Stimulated activated effector memory CD8-positive, alpha-beta T cell treated with anti-CD3 and anti-CD28 coated beads, Interleukin-12 subunit alpha, Interleukin-12 subunit beta, amount 100 ng/mL, for 72 hours (primary cell): ENCODE measurements around the gene SRCAP.
"Not testable (repeated sequence)": the region's sequence is repeated elsewhere in the genome, so short reads cannot be mapped to it uniquely, and the experiment has no call there.

Experiments used
- ATAC-seq: fragments of 150-1000 bp; cut with Tn5 transposase; 2 replicates; pipeline ENCODE4 v1.10.0; 2021
- DNase-seq, 2 donors: peaks; one replicate each; pipeline ENCODE4 v3.0.0; 2021 to 2022; ENCODE audit warnings: low spot score in 2 of 2
- H3K27ac Mint-ChIP-seq: one replicate; pipeline ENCODE4 v1.8.0; 2022; ENCODE audit warnings: mild to moderate bottlenecking, mixed read lengths
- H3K36me3 Mint-ChIP-seq: one replicate; pipeline ENCODE4 v1.8.0; 2022; ENCODE audit warnings: mild to moderate bottlenecking, mixed read lengths
- H3K4me1 Mint-ChIP-seq: one replicate; pipeline ENCODE4 v1.8.0; 2022; ENCODE audit warnings: mixed read lengths
- H3K4me3 Mint-ChIP-seq: one replicate; pipeline ENCODE4 v1.8.0; 2022; ENCODE audit warnings: mild to moderate bottlenecking, mixed read lengths
- H3K9me3 Mint-ChIP-seq: one replicate; pipeline ENCODE4 v1.8.0; 2022; ENCODE audit warnings: mixed read lengths

Gene SRCAP

DNA sequence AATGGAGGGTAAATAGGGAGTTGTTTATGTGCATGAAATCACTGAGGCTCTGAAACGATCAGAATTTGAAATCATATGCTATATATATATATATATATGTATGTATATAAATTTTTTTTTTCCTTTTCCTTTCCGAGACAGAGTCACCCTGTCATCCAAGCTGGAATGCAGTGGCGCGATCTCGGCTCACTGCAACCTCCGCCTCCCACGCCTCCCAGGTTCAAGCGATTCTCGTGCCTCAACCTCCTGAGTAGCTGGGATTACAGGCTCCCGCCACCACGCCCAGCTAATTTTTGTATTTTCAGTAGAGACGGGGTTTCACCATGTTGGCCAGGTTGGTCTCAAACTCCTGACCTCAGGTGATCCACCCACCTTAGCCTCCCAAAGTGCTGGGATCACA is 4.1 kb downstream of the SRCAP start:
- ATAC-seq, DNase-seq, H3K9me3 Mint-ChIP-seq, H3K4me3 Mint-ChIP-seq, H3K27ac Mint-ChIP-seq: not testable (repeated sequence)
- Mint-ChIP-seq H3K36me3 (peaks cover 100% of the 10 kb centered on the region), H3K4me1 (peaks cover 25% of the 10 kb centered on the region)

DNA sequence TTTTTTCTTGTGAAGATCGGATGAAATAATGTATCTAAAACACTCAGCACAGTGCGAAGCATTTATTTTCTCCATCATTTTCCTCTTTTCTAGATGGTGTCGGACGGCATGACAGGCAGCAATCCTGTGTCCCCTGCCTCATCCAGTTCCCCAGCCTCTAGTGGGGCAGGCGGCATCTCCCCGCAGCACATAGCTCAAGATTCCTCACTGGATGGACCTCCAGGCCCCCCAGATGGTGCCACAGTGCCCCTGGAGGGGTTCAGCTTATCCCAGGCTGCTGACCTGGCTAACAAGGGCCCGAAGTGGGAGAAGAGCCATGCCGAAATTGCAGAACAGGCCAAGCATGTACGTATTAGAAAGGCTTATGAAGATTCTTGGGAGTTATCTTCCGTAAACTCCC is 5.0 kb downstream of the SRCAP start:
- H3K4me1 Mint-ChIP-seq: peaks cover 20% of the 10 kb centered on the region
- no peak overlapping the region for H3K27ac Mint-ChIP-seq
- DNase-seq (no peak), ATAC-seq (no peak)
- peaks cover 100% of the 10 kb centered on the region for H3K36me3 Mint-ChIP-seq
- no peak overlapping the region for H3K4me3 Mint-ChIP-seq
- no peaks in the 10 kb centered on the region for H3K9me3 Mint-ChIP-seq

DNA sequence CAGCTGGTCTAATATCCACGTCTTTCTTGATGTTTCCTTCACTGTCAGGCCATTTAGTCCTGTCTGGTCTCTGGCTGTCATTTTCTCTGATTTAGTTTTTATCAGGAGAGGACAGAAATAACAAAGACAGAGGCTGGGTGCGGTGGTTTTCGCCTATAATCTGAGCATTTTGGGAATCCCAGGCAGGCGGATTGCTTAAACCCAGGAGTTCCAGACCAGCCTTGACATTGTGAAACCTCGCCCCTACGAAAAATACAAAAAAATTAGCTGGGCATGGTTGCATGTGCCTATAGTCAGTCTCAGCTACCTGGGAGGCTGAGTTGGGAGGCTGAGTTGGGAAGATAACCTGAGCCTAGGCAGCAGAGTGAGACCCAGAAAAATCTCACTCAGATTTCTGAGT is 7.1 kb downstream of the SRCAP start:
- peaks cover 14% of the 10 kb centered on the region for H3K4me1 Mint-ChIP-seq
- no peak for ATAC-seq

DNA sequence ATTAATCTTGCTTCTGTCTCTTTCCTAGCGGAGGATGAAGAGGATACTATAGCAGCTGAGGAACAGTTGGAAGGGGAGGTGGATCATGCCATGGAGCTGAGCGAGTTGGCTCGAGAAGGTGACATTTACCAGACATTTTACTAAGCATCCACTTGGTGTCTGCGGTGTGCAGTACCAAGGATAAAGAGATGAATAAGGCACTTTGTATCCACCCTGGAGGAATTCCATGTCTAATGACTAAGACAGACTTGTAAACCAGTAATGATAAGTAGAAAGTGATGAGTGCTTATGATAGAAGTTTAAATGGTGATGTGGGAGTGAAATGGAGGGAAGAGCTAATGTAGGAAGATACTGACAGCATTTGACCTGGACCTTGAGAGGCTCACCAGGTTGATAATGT is 12.0 kb downstream of the SRCAP start:
- H3K9me3 Mint-ChIP-seq: no peaks in the 10 kb centered on the region
- H3K36me3 Mint-ChIP-seq: peaks cover 100% of the 10 kb centered on the region
- peaks cover 46% of the 10 kb centered on the region for H3K4me1 Mint-ChIP-seq
- H3K27ac Mint-ChIP-seq: peak overlapping the region; percentile 77
- no peak for ATAC-seq
- H3K4me3 Mint-ChIP-seq: no peak overlapping the region
- no peak for DNase-seq

More for the DNA sequence above, 7.1 kb downstream of the SRCAP start:
- Mint-ChIP-seq H3K36me3 (peaks cover 100% of the 10 kb centered on the region), H3K27ac (no peak overlapping the region), H3K9me3 (no peaks in the 10 kb centered on the region), H3K4me3 (no peak overlapping the region)
- DNase-seq: no peak

DNA sequence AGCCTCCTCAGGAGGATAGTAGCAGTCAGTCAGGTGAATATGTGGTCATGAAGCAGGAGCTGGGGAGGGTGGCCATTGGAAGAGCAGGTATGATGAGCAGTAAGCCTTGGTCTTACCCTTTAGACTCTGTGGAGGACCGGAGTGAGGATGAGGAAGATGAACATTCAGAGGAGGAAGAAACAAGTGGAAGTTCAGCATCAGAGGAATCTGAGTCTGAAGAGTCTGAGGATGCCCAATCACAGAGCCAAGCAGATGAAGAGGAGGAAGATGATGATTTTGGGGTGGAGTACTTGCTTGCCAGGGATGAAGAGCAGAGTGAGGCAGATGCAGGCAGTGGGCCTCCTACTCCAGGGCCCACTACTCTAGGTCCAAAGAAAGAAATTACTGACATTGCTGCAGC is 12.7 kb downstream of the SRCAP start:
- DNase-seq: no peak

DNA sequence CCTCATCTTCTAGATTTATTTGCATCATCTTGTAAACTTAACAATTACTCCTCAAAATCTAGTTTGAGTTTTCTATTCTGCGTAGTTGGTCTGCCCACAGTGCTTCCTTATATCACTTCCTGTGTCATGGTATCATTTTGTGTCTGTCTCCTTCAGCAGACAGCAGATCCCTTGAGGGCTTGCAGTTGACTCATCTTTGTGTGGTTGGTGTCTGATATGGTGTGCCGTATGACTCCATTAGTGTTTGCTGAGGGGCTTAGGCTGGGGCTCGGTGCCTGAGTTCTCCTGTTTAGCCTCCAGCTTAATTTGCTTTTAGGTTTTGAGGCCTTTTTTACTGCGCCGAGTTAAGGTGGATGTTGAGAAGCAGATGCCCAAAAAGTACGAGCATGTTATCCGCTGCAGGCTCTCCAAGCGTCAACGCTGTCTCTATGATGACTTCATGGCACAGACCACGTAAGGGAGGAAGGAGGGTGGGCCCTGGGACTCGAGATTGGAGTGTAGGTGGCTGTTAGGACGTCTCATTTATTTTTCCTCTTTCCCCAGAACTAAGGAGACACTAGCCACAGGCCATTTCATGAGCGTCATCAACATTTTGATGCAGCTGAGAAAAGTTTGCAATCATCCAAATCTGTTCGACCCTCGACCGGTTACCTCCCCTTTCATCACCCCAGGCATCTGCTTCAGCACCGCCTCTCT is 16.9 kb downstream of the SRCAP start:
- Mint-ChIP-seq H3K27ac (peak overlapping the region; percentile 92), H3K9me3 (no peaks in the 10 kb centered on the region), H3K4me3 (peak overlapping the region; percentile 53), H3K4me1 (peaks cover 45% of the 10 kb centered on the region), H3K36me3 (peaks cover 100% of the 10 kb centered on the region)
- ATAC-seq (peak; percentile 100), DNase-seq (peak; percentile 27 to 71)

More for the DNA sequence above, 12.7 kb downstream of the SRCAP start:
- H3K4me3 Mint-ChIP-seq: no peak overlapping the region
- H3K4me1 Mint-ChIP-seq: peaks cover 53% of the 10 kb centered on the region
- H3K27ac Mint-ChIP-seq: peak overlapping the region; percentile 77
- H3K36me3 Mint-ChIP-seq: peaks cover 100% of the 10 kb centered on the region
- no peaks in the 10 kb centered on the region for H3K9me3 Mint-ChIP-seq
- ATAC-seq: no peak

DNA sequence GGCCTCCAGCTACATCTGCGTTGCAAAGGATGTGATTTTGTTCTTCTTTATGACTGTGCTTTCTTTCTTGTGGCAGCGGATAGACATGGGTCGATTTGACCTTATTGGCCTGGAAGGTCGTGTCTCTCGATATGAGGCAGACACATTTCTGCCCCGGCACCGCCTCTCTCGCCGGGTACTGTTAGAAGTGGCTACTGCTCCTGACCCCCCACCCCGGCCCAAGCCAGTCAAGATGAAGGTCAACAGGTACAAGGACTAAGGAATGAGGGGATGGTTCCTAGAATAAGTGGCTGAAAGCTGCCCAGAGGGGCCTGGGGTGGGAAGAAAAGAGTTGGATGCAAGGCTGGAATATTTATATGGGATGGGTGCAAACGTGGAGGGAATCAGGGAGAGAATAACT is 21.1 kb downstream of the SRCAP start:
- Mint-ChIP-seq H3K4me1 (peaks cover 47% of the 10 kb centered on the region), H3K27ac (peak overlapping the region; percentile 84)
- no peak for ATAC-seq

DNA sequence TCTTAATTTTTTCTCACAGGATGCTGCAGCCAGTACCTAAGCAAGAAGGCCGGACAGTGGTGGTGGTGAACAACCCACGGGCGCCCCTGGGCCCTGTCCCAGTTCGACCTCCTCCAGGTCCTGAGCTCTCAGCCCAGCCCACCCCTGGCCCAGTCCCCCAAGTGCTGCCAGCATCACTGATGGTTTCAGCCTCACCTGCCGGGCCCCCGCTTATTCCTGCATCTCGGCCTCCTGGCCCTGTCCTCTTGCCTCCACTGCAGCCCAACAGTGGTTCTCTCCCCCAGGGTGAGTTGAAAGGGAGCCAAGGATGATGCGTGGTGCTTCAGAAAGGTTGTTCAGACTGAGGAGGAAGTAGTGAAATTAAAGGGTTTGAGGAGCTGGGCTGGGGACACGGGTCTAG is 21.7 kb downstream of the SRCAP start:
- DNase-seq (no peak), ATAC-seq (no peak)
- Mint-ChIP-seq H3K4me3 (no peak overlapping the region), H3K36me3 (peaks cover 100% of the 10 kb centered on the region), H3K9me3 (no peaks in the 10 kb centered on the region), H3K27ac (peak overlapping the region; percentile 84), H3K4me1 (peaks cover 42% of the 10 kb centered on the region)

More for the DNA sequence above, 21.1 kb downstream of the SRCAP start:
- Mint-ChIP-seq H3K9me3 (no peaks in the 10 kb centered on the region), H3K4me3 (no peak overlapping the region), H3K36me3 (peaks cover 100% of the 10 kb centered on the region)
- no peak for DNase-seq

DNA sequence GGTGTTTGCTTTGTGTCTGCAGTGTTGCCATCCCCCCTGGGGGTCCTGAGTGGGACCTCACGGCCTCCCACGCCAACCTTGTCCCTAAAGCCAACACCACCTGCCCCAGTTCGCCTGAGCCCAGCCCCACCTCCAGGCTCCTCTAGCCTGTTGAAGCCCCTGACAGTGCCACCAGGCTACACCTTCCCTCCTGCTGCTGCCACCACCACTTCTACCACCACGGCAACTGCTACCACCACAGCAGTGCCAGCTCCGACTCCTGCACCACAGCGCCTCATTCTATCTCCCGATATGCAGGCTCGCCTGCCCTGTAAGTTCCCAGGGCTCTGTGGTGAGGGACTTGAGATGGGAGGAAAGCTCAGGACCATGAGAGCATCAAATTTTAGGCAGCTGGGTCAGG is 22.2 kb downstream of the SRCAP start:
- Mint-ChIP-seq H3K36me3 (peaks cover 100% of the 10 kb centered on the region), H3K27ac (peak overlapping the region; percentile 84), H3K4me3 (no peak overlapping the region), H3K4me1 (peaks cover 37% of the 10 kb centered on the region), H3K9me3 (no peaks in the 10 kb centered on the region)
- DNase-seq: no peak
- no peak for ATAC-seq

DNA sequence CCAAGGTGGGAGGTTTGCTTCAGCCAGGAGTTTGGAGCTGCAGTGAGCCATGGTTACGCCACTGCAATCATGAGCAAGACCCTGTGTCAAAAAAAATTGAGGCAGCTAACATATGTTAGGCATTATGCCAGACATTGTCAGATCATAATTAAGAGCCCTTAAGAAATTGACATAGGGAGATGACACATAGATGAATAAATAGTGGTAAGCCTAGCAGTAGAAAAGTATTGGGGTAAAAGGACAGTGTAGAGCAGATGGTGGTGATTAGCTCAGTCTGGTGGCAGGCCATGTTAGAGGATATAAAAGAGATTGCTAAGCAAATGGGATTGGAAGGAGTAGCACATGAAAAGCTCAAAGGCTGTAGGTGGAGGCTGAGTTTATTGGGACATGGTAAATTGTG is 22.6 kb downstream of the SRCAP start:
- H3K9me3 Mint-ChIP-seq: no peaks in the 10 kb centered on the region
- no peak for ATAC-seq
- H3K27ac Mint-ChIP-seq: peak overlapping the region; percentile 84
- H3K4me1 Mint-ChIP-seq: peaks cover 32% of the 10 kb centered on the region
- DNase-seq: no peak
- no peak overlapping the region for H3K4me3 Mint-ChIP-seq
- peaks cover 100% of the 10 kb centered on the region for H3K36me3 Mint-ChIP-seq

DNA sequence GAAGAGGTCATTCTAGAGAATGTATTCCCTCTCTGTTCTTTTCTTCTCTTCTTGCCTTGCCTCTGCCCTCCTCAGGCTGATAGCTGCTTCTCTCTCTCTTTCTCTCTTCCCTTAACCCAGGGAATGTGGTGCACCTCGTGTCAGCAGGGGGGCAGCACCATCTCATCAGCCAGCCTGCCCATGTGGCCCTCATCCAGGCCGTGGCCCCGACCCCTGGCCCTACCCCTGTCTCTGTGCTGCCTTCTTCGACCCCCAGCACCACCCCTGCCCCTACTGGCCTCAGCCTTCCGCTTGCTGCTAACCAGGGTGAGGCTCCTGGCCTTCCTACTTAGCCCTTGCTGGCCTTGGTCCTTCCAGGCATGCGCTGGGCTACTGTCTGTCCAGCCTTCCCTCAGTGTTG is 23.5 kb downstream of the SRCAP start:
- H3K4me1 Mint-ChIP-seq: peaks cover 26% of the 10 kb centered on the region
- ATAC-seq: no peak
- peak overlapping the region; percentile 84 for H3K27ac Mint-ChIP-seq
- no peak overlapping the region for H3K4me3 Mint-ChIP-seq
- no peak for DNase-seq
- peaks cover 100% of the 10 kb centered on the region for H3K36me3 Mint-ChIP-seq
- no peaks in the 10 kb centered on the region for H3K9me3 Mint-ChIP-seq

DNA sequence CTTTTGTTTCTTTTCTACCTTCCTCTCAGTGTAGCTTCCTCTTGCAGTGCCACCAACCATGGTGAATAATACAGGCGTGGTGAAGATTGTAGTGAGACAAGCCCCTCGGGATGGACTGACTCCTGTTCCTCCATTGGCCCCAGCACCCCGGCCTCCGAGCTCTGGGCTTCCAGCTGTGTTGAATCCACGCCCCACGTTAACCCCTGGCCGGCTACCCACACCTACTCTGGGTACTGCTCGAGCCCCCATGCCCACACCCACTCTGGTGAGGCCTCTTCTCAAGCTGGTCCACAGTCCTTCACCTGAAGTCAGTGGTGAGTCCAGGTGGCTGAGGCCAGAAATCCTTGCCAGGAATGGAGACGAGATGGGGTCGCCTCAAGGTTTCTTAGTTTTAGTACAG is 23.9 kb downstream of the SRCAP start:
- Mint-ChIP-seq H3K4me3 (no peak overlapping the region), H3K36me3 (peaks cover 100% of the 10 kb centered on the region)
- ATAC-seq: no peak

DNA sequence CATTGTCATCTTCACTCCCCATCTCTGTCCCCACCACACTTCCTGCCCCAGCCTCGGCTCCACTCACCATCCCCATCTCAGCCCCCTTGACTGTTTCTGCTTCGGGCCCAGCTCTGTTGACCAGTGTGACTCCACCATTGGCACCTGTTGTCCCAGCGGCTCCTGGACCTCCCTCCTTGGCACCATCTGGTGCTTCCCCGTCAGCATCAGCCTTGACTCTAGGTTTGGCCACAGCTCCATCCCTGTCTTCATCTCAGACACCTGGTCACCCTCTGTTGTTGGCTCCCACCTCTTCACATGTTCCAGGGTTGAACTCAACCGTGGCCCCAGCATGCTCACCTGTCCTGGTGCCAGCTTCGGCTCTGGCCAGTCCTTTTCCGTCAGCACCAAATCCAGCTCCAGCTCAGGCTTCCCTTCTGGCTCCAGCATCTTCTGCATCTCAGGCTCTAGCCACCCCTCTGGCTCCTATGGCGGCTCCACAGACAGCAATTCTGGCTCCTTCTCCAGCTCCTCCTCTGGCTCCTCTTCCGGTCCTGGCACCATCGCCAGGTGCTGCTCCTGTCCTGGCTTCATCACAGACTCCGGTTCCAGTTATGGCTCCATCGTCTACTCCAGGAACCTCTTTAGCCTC is 24.9 kb downstream of the SRCAP start:
- Mint-ChIP-seq H3K9me3 (no peaks in the 10 kb centered on the region), H3K4me3 (no peak overlapping the region), H3K4me1 (peaks cover 26% of the 10 kb centered on the region), H3K36me3 (peaks cover 100% of the 10 kb centered on the region), H3K27ac (peak overlapping the region; percentile 75)
- ATAC-seq: peak; percentile 16
- DNase-seq: no peak

More for the DNA sequence above, 23.9 kb downstream of the SRCAP start:
- H3K27ac Mint-ChIP-seq: peak overlapping the region; percentile 75
- no peaks in the 10 kb centered on the region for H3K9me3 Mint-ChIP-seq
- H3K4me1 Mint-ChIP-seq: peaks cover 26% of the 10 kb centered on the region
- DNase-seq: no peak

DNA sequence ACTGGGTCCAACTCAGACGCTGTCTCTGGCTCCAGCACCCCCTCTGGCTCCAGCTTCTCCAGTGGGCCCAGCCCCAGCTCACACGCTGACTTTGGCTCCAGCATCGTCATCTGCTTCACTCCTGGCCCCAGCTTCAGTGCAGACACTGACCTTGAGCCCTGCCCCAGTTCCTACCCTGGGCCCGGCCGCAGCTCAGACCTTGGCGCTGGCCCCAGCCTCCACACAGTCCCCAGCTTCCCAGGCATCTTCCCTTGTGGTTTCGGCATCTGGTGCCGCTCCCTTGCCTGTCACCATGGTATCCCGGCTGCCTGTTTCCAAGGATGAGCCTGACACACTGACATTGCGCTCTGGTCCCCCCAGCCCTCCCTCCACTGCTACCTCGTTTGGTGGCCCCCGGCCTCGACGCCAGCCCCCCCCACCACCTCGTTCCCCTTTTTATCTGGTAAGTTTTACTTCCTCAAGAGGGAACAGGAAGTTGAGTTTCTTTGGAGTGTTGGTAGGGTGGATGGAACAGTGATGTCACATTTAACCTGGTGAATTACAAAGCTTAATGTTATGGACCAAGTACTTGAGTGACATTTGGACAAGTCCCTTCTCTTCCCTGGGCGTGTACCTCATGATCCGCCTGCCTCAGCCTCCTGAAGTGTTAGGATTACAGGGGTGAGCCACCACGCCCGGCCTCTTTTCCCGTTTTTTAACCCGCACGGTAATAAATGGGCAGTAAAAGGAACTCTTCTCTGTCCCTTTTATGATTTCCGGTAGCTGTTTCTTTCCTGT is 25.9 kb downstream of the SRCAP start:
- Mint-ChIP-seq H3K27ac (peak overlapping the region; percentile 75), H3K36me3 (peaks cover 100% of the 10 kb centered on the region), H3K4me3 (no peak overlapping the region), H3K9me3 (no peaks in the 10 kb centered on the region), H3K4me1 (peaks cover 32% of the 10 kb centered on the region)
- no peak for ATAC-seq
- DNase-seq: no peak

DNA sequence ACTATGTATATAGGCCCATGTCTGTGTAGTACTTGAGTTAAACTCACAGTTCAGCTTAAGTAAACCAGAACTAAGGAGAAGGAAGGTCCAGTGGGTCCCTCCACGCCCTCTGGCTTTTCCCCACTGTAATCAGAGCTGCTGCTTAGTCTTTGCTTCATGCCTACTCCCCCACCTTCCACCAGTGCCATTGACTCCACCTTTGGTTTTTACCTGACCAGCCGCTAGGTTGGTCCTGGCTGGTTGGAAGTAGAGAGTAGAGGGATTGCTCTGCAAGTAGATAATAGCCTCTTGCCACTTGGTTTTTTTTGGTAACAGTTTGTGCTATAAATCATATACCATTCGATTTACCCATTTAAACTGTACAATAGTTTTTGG is 26.4 kb downstream of the SRCAP start:
- Mint-ChIP-seq H3K4me1 (peaks cover 32% of the 10 kb centered on the region), H3K4me3 (no peak overlapping the region), H3K36me3 (peaks cover 100% of the 10 kb centered on the region), H3K27ac (peak overlapping the region; percentile 74), H3K9me3 (no peaks in the 10 kb centered on the region)
- no peak for ATAC-seq
- no peak for DNase-seq
